Astrocyte (in vitro differentiated cells and primary cell): Measurements from ENCODE around the gene TMEM215. TPM values are rescaled to one million over a fixed set of nuclear protein-coding genes. Genes with fewer than 3 reads are reported as not detected.

Experiments
- DNase-seq: peaks from one replicate; pipeline ENCODE4 v3.0.0-alpha.2; 2010; ENCODE audit warnings: low read depth
- FAIRE-seq: peaks from 2 replicates; lab custom pipeline; 2011; peaks lifted over from hg19 to GRCh38; lab: Jason Lieb, UNC
- H2AFZ ChIP-seq: 2 replicates; pipeline ENCODE4 v1.6.0; 2012; ENCODE audit warnings: low read depth, low read length, inconsistent platforms
- H3K27ac ChIP-seq: 2 replicates; pipeline ENCODE4 v1.5.1; 2011; ENCODE audit warnings: low read depth, low read length, inconsistent platforms
- H3K27me3 ChIP-seq: 2 replicates; pipeline ENCODE4 v1.6.0; 2011; ENCODE audit warnings: low read length, inconsistent platforms; ENCODE audit not compliant: insufficient read depth
- H3K36me3 ChIP-seq: 2 replicates; pipeline ENCODE4 v1.5.1; 2011; ENCODE audit warnings: low read length, inconsistent platforms; ENCODE audit not compliant: insufficient read depth
- H3K4me1 ChIP-seq: 2 replicates; pipeline ENCODE4 v1.5.1; 2011; ENCODE audit warnings: low read length, inconsistent platforms; ENCODE audit not compliant: insufficient read depth
- H3K4me2 ChIP-seq: 2 replicates; pipeline ENCODE4 v1.6.0; 2012; ENCODE audit warnings: low read length, inconsistent platforms
- H3K4me3 ChIP-seq: 2 replicates; pipeline ENCODE4 v1.5.1; 2011; ENCODE audit warnings: low read depth, mild to moderate bottlenecking, low read length, inconsistent platforms; ENCODE audit not compliant: insufficient read depth
- H3K79me2 ChIP-seq: 2 replicates; pipeline ENCODE4 v1.6.0; 2012; ENCODE audit warnings: mild to moderate bottlenecking, low read length, inconsistent platforms; ENCODE audit not compliant: insufficient read depth
- H3K9ac ChIP-seq: 2 replicates; pipeline ENCODE4 v1.6.0; 2012; ENCODE audit warnings: mild to moderate bottlenecking, low read length, inconsistent platforms
- H3K9me3 ChIP-seq: 2 replicates; pipeline ENCODE4 v1.5.1; 2012; ENCODE audit warnings: low read depth, mild to moderate bottlenecking, low read length, inconsistent platforms; ENCODE audit not compliant: insufficient read depth
- H4K20me1 ChIP-seq: 2 replicates; pipeline ENCODE4 v1.6.0; 2012; ENCODE audit warnings: low read length, inconsistent platforms; ENCODE audit not compliant: insufficient read depth
- H3K27ac Mint-ChIP-seq: one replicate; pipeline ENCODE4 v1.8.0; 2021; ENCODE audit warnings: mild to moderate bottlenecking, mixed read lengths; ENCODE audit not compliant: unreplicated experiment
- H3K27me3 Mint-ChIP-seq: one replicate; pipeline ENCODE4 v1.8.0; 2021; ENCODE audit warnings: low read depth, mixed read lengths; ENCODE audit not compliant: unreplicated experiment
- H3K36me3 Mint-ChIP-seq: one replicate; pipeline ENCODE4 v1.8.0; 2021; ENCODE audit warnings: low read depth, mixed read lengths; ENCODE audit not compliant: unreplicated experiment
- H3K4me1 Mint-ChIP-seq: one replicate; pipeline ENCODE4 v1.8.0; 2021; ENCODE audit warnings: low read depth, mixed read lengths; ENCODE audit not compliant: unreplicated experiment
- H3K4me3 Mint-ChIP-seq: one replicate; pipeline ENCODE4 v1.8.0; 2021; ENCODE audit warnings: mild to moderate bottlenecking, moderate library complexity, mixed read lengths; ENCODE audit not compliant: unreplicated experiment
- H3K9me3 Mint-ChIP-seq: one replicate; pipeline ENCODE4 v1.8.0; 2021; ENCODE audit warnings: mild to moderate bottlenecking, mixed read lengths; ENCODE audit not compliant: unreplicated experiment
- CTCF ChIP-seq: IDR thresholded peaks from 2 replicates; pipeline ENCODE4 v1.5.1; 2011; ENCODE audit warnings: low read depth, mild to moderate bottlenecking, inconsistent platforms, low read length, moderate library complexity; ENCODE audit not compliant: insufficient read depth
- EZH2 ChIP-seq: IDR thresholded peaks from 2 replicates; pipeline ENCODE4 v1.6.1; 2012; ENCODE audit warnings: mild to moderate bottlenecking, low read length, inconsistent platforms; ENCODE audit not compliant: insufficient read depth
- total RNA-seq: library from RNA; stranded (reverse); gene quantifications from 2 replicates; pipeline ENCODE4 v1.2.1, GENCODE V29; 2021

Gene TMEM215
- total RNA-seq, 1 donor from 2014 or later = 1.4 TPM

- Histone ChIP-seq H3K27ac (no peak overlapping the region), H3K79me2 (no peaks in the 10 kb centered on the region), H3K9ac (no peak overlapping the region), H4K20me1 (no peaks in the 10 kb centered on the region), H3K4me2 (no peak overlapping the region), H3K9me3 (peaks cover 3% of the 10 kb centered on the region), H3K36me3 (no peaks in the 10 kb centered on the region), H3K4me3 (no peak overlapping the region), H2AFZ (no peak overlapping the region), H3K27me3 (peaks cover 7% of the 10 kb centered on the region), H3K4me1 (no peaks in the 10 kb centered on the region)
- Mint-ChIP-seq H3K4me1 (no peaks in the 10 kb centered on the region), H3K9me3 (peaks cover 22% of the 10 kb centered on the region), H3K27ac (no peak overlapping the region), H3K27me3 (peaks cover 21% of the 10 kb centered on the region), H3K36me3 (no peaks in the 10 kb centered on the region), H3K4me3 (no peak overlapping the region)
- no peak for FAIRE-seq
- DNase-seq = no peak
- TF ChIP-seq EZH2 = no peak
- TF ChIP-seq CTCF = no peak
Measured at GRCh38 chr9:32775283-32775682, 8.1 kb upstream of the TMEM215 start.

- Mint-ChIP-seq H3K36me3 (no peaks in the 10 kb centered on the region), H3K4me1 (no peaks in the 10 kb centered on the region), H3K4me3 (no peak overlapping the region), H3K27me3 (peaks cover 29% of the 10 kb centered on the region), H3K9me3 (peaks cover 22% of the 10 kb centered on the region), H3K27ac (no peak overlapping the region)
- no peak overlapping the region for H3K4me2 ChIP-seq
- FAIRE-seq (no peak), DNase-seq (no peak)
- H3K27ac ChIP-seq = no peak overlapping the region
- H3K4me1 ChIP-seq = no peaks in the 10 kb centered on the region
- no peak for TF ChIP-seq CTCF
- no peak for TF ChIP-seq EZH2
- H3K4me3 ChIP-seq = no peak overlapping the region
- H3K9ac ChIP-seq = no peak overlapping the region
- H3K36me3 ChIP-seq = no peaks in the 10 kb centered on the region
- H4K20me1 ChIP-seq = no peaks in the 10 kb centered on the region
- H3K79me2 ChIP-seq = no peaks in the 10 kb centered on the region
- H3K27me3 ChIP-seq = peaks cover 15% of the 10 kb centered on the region
- H2AFZ ChIP-seq = no peak overlapping the region
- peaks cover 3% of the 10 kb centered on the region for H3K9me3 ChIP-seq
Measured at GRCh38 chr9:32776201-32776600, 7.1 kb upstream of the TMEM215 start.

- peak overlapping the region; percentile 77 for H3K4me2 ChIP-seq
- peaks cover 3% of the 10 kb centered on the region for H3K4me1 Mint-ChIP-seq
- peak overlapping the region; percentile 26 for H2AFZ ChIP-seq
Measured at GRCh38 chr9:32782476-32783167, 718 bp upstream of the TMEM215 start.

More at GRCh38 chr9:32782476-32783167, 718 bp upstream of the TMEM215 start:
- Histone ChIP-seq H3K9me3 (no peaks in the 10 kb centered on the region), H3K9ac (no peak overlapping the region), H3K27me3 (peaks cover 57% of the 10 kb centered on the region), H3K79me2 (no peaks in the 10 kb centered on the region), H3K36me3 (no peaks in the 10 kb centered on the region), H3K4me3 (peak overlapping the region; percentile 33), H4K20me1 (no peaks in the 10 kb centered on the region), H3K27ac (no peak overlapping the region), H3K4me1 (no peaks in the 10 kb centered on the region)
- FAIRE-seq (no peak), DNase-seq (no peak)
- peaks cover 2% of the 10 kb centered on the region for H3K9me3 Mint-ChIP-seq
- H3K27ac Mint-ChIP-seq = no peak overlapping the region
- no peaks in the 10 kb centered on the region for H3K36me3 Mint-ChIP-seq
- peaks cover 66% of the 10 kb centered on the region for H3K27me3 Mint-ChIP-seq
- TF ChIP-seq CTCF = no peak
- TF ChIP-seq EZH2 = no peak
- peak overlapping the region; percentile 66 for H3K4me3 Mint-ChIP-seq
